ENCODE results near the gene RGS6.
"Not testable (repeated sequence)": the region's sequence is repeated elsewhere in the genome, so short reads cannot be mapped to it uniquely, and the experiment has no call there.

The RGS6 gene

GRCh38 chr14:72451054-72451972, 519.1 kb downstream of the RGS6 start:
- DNase-seq (ENCODE audit: low spot score), result no peak

GRCh38 chr14:72452774-72453173, 520.5 kb downstream of the RGS6 start:
- DNase-seq (ENCODE audit: low spot score), result no peak

DNA sequence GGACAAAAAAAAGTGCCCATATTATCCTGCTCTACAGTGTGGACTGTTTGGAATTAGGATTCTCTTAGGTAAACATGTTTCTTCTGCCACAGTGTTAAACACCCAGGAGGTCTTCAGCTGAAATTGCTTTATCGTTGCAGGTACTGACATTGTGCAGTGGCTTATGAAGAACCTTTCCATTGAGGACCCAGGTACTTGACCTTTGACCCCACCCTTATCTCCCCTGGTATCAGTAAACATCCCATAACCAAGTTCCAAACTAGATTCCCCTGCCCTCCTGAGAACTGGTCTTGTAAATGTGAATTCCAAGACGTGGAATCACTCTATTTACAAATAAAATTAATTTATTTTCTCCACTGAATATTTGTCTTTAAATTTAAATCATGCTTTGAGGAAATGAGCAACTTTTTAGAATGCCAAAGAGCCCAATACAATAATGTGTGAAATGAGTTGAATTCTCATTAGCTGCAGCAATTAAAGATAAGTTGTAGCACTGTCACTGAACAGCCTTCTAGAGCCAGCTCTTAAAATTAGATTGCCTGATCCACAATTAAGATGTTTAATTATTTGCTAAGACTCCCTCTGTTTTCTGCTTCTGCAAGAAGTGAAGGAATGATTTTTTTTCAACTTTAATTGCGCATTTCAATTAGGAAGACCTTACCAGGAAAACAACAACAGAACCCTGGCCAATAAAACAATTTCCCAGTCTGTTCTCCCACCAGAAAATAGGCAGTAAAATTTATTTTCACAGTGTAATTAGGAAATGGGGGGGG, 522.3 kb downstream of the RGS6 start:
- no peak for DNase-seq (ENCODE audit: low spot score)

DNA sequence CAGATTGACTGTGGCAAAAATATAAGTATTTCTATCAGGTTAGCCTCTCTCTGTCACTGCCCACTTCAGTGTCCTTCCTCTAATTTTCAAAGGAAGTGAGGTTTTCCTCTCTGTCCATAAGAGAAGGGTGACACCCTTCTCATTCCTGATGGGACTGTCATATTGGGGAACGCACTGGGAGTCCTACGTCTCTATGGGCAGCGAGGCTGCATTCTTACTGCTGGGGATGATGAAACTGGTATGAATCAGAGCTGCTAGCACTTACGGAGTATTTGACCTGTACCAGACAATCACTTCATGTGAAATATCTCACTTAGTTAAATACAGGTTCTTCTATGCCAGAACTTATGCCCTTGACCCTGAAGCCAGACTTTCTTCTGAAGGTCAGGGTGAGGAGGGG, 525.4 kb downstream of the RGS6 start:
- DNase-seq (ENCODE audit: low spot score), result peak; percentile 79

DNA sequence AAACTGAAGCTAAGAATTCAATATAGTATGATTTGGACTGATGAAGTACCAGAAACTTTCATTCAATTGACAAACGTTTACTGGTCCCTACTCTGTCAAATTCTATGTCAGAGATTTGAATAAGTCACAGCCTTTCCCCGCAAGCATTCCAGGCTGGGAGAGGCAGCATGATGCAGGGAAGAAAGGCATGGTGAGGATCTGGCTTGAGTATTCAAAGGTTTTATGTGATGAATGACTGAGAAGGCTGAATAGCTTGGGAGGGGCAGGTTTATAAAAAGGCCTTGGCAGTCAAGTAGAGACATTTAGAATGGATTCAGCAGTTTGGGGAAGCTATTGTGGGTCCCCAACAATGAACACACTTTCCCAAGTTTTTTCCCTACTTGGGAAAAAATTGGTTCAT, 529.8 kb downstream of the RGS6 start:
- no peak for DNase-seq (ENCODE audit: low spot score)

- no peak for DNase-seq (ENCODE audit: low spot score)
Observed at GRCh38 chr14:72463291-72463866, 531.1 kb downstream of the RGS6 start.

GRCh38 chr14:72464226-72464625, 532.0 kb downstream of the RGS6 start:
- DNase-seq (ENCODE audit: low spot score), result no peak

GRCh38 chr14:72466325-72466724, 534.1 kb downstream of the RGS6 start:
- DNase-seq (ENCODE audit: low spot score), result no peak

DNA sequence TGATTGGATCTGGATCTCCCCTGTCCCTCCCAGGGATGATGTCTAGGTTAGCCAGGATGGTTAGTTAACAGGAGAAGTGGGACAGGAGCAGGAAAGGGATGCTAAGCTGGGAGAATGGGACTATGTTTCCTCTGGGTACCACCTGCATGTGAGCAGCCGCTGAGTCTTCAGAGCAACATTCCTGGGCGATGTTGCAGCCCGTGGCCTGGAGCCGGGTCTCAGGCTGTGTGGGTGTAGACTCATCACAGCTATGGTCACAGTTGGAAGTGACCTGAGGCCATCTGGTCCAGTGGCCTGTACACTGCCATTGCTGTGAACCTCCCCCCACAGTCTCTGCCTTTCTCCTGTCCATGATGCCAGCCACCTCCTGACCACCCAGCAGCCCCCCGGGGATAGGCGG, 539.1 kb downstream of the RGS6 start:
- no peak for DNase-seq (ENCODE audit: low spot score)

DNA sequence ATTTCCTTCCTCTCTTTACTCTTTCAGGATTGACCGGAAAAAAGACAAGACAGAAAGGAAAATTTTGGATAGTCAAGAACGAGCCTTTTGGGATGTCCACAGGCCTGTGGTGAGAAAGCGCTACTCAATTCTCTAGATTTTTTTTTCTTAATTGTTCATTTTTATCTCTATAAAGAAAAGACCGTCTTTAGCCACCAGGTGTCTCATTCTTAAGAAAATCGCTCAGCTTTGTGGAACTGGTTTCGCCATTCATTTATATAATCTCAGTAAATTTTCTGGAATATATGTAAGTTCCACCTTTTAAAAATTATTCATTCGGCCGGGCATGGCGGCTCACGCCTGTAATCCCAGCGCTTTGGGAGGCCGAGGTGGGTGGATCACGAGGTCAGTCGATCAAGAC, 540.6 kb downstream of the RGS6 start:
- DNase-seq (ENCODE audit: low spot score), result no peak

GRCh38 chr14:72476657-72477499, 544.6 kb downstream of the RGS6 start:
- DNase-seq (ENCODE audit: low spot score), result peak; percentile 46

GRCh38 chr14:72477578-72477977, 545.3 kb downstream of the RGS6 start:
- DNase-seq (ENCODE audit: low spot score), result not testable (repeated sequence)

DNA sequence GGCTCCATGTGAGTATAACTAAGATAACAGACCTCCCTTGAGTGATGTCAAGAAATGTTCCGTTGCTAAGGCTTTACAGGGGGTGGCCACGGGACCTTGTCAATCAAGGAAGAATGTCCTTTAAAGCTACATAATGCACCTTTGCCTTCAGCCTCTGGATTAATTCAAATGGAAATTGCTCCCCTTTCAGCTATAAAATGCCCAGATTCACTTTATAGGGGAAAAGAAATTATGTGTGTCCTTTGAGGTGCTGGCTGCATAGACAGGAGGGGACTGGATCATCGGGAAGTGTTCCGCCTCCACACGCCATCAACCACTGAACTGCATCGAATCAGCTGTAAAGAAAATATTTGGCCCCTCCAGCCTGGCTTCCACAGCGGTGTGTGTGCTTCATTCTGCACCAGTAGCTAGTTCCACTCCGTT, 546.3 kb downstream of the RGS6 start:
- no peak for DNase-seq (ENCODE audit: low spot score)

DNA sequence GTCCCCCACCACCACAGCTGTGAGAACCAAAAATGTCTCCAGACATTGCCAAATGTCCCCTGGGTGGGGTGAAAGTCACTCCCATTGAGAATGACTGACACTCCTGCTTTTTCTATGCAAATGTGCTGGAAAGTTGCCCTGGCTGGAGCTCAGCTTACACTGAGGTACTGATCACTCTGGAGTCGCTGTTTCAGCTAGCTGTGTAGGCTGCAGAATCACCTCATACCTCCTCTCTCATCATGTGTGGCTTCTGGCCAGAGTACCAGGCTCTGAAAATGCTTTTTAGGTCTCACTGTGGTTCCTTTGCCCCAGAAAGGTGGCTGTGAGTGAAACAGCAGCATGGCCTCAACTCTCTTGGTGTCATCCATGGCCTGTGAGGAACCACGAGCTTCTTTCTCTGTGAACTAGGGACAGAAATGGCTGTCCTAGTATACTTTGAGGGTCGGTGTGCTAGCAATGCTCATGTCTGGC, 547.3 kb downstream of the RGS6 start:
- DNase-seq (ENCODE audit: low spot score), result no peak

DNA sequence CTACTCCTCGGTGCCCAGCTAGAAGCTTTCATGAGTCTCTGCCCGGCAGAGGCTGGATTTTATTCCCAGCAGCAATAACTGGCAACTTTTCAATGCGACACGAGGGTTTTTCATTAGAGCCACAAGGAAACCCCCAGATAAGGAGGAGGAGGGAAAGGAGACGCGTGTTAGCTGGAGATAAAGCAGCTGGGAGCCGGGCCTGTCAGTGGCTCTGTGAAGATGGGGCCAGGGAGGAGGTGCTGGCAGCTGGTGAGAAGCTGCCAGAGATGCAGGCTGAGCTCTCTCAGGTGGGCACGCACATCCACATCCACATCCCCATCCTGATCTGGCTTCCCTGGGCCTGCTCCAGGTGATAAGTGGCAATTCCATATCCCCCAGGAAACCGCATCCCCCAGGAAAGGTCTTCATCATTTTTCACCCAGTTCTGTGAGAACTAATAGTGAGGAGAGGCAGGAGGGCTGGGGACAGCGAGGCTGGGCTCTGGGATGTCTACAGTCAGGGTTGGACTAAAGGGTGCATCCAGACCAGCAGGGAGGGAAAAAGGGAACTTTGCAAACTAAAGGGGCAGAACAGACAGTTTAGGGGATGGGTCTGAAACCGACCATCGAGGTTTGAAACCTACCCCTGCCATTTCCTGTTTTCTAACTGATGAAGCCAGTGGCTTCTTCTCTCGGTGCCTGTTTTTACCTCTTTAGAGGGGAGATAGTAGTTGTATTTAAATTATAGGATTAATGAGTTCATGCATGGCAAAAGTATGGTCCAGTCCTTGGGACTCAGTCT, 548.4 kb downstream of the RGS6 start:
- no peak for DNase-seq (ENCODE audit: low spot score)

- no peak for DNase-seq (ENCODE audit: low spot score)
Observed at GRCh38 chr14:72483311-72483710, 551.1 kb downstream of the RGS6 start.

DNA sequence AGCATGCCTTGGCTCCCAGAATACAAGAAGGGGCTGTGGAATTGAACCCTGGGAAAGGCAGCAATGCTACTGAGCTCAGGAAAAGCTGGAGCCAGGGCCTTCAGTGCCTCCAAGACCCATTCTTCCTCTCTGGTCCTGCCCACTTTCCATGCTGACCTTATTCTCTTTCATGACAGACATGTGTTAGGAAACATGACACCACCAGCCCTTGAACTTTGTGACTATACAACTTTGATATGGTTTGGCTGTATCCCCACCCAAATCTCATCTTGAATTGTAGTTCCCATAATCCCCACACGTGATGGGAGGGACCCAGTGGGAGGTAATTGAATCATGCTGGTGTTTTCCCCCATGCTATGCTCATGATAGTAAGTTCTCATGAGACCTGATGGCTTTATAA, 553.5 kb downstream of the RGS6 start:
- no peak for DNase-seq (ENCODE audit: low spot score)

DNA sequence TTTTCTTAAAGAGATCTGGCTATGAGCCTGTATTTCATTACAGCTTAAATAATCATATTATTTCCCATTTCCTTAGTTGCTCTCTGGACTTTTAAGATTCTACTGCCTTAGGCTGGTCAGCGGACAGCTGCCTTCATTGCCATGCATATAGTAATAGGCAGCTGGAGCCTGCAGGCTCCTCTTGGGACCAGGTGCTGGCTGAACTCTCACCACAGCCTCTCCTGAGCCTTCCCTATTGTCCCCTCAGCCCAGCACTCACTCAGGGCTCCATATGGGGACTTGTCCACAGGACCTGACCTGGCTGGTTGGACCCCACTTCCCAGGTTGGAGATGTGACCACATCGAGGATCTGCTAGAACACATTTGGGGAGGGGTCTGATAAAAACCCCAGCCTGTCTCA, 556.3 kb downstream of the RGS6 start:
- DNase-seq (ENCODE audit: low spot score), result no peak

DNA sequence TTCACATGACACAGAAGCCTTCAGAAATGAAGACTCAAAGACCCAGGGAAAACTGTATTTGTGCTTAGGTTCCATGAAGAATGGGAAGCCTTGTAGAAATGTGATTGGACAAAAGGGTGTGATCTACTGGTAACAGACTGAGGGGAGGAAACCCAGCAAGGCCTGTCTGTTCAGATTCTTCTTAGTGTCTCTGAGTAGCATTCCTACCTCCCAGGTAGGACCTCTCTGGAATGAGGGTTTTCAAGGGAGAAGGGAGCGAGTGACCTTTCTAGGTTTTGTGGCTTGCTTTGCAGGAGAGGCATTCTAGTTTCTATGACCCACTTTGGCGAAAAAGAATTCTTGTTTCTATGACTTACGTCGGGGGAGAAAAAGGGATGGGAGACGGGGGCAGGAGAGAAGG, 560.0 kb downstream of the RGS6 start:
- DNase-seq (ENCODE audit: low spot score), result no peak

DNA sequence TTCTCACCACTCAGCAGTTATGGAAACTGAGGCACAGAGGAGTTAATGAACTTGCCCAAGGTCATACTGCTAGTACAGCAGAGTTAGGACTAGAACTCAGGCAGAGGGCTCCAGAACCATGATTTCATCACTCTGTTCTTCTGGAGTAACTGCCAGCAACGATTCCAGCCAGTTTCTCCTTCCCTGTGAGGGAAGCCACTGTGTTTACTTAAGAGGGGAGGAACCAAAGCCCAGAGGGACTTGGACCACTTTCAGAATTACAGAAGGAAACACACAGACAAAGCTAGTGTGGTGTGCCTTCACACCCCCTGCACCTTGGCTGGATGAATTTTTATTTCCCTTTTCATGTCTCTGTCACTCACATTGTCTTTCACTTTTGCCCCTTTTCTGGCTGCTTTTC, 563.4 kb downstream of the RGS6 start:
- DNase-seq (ENCODE audit: low spot score), result no peak

- no peak for DNase-seq (ENCODE audit: low spot score)
Observed at GRCh38 chr14:72498646-72499045, 566.4 kb downstream of the RGS6 start.
